HG02798 (cell line): Measurements from ENCODE around the gene TBC1D5.
"Not testable (repeated sequence)": the region's sequence is repeated elsewhere in the genome, so short reads cannot be mapped to it uniquely, and the experiment has no call there.

Experiments
- ATAC-seq: cut with Tn5 transposase; IDR thresholded peaks from one replicate; pipeline ENCODE4 v1.9.1; 2021; ENCODE audit warnings: mild to moderate bottlenecking; ENCODE audit not compliant: unreplicated experiment, poor library complexity

Gene TBC1D5

GRCh38 chr3:17742102-17742879 is at the start of gene TBC1D5:
TSS of gene TBC1D5 (minus strand) at chr3:17742631. CDS start at chr3:17508570, 234,061 bp downstream.
- ATAC-seq = peak; percentile 85

- ATAC-seq = no peak
Observed at GRCh38 chr3:17783426-17783825, 41.0 kb upstream of the TBC1D5 start.

GRCh38 chr3:17782751-17783150 is 40.3 kb upstream of the TBC1D5 start:
- no peak for ATAC-seq

- not testable (repeated sequence) for ATAC-seq
Observed at GRCh38 chr3:17780369-17780768, 37.9 kb upstream of the TBC1D5 start.

- ATAC-seq = not testable (repeated sequence)
Observed at GRCh38 chr3:17779304-17780250, 37.1 kb upstream of the TBC1D5 start.

- ATAC-seq = not testable (repeated sequence)
Observed at GRCh38 chr3:17777326-17777725, 34.9 kb upstream of the TBC1D5 start.

GRCh38 chr3:17775073-17775472 is 32.6 kb upstream of the TBC1D5 start:
- ATAC-seq = no peak

GRCh38 chr3:17774180-17774910 is 31.9 kb upstream of the TBC1D5 start:
- ATAC-seq = not testable (repeated sequence)

- no peak for ATAC-seq
Observed at GRCh38 chr3:17772556-17772955, 30.1 kb upstream of the TBC1D5 start.

GRCh38 chr3:17771177-17772017 is 29.0 kb upstream of the TBC1D5 start:
- no peak for ATAC-seq

- ATAC-seq = no peak
Observed at GRCh38 chr3:17770682-17771081, 28.3 kb upstream of the TBC1D5 start.

- peak; percentile 84 for ATAC-seq
Observed at GRCh38 chr3:17765819-17766472, 23.5 kb upstream of the TBC1D5 start.

- no peak for ATAC-seq
Observed at GRCh38 chr3:17761563-17761962, 19.1 kb upstream of the TBC1D5 start.

GRCh38 chr3:17759901-17760300 is 17.5 kb upstream of the TBC1D5 start:
- no peak for ATAC-seq

- ATAC-seq = peak; percentile 56
Observed at GRCh38 chr3:17755836-17756235, 13.4 kb upstream of the TBC1D5 start.

- no peak for ATAC-seq
Observed at GRCh38 chr3:17753632-17753992, 11.2 kb upstream of the TBC1D5 start.

GRCh38 chr3:17752876-17753631 is 10.6 kb upstream of the TBC1D5 start:
- ATAC-seq = no peak

GRCh38 chr3:17752436-17752835 is 10.0 kb upstream of the TBC1D5 start:
- no peak for ATAC-seq
